ENCODE results near the gene MICAL2. TPM values are rescaled to one million over a fixed set of nuclear protein-coding genes. Genes with fewer than 3 reads are reported as not detected.

Gene MICAL2
- total and polyA plus RNA-seq, 10 of the 15 experiments (the other 5 are each of a cell fraction or from before 2014, with no cell fraction given), result 0.90 to 5.6 (median 2.4) TPM

GRCh38 chr11:12233602-12233925 lies 123.2 kb downstream of the MICAL2 start:
- RAD21 ChIA-PET (ENCODE audit: unreplicated experiment), result interaction anchor here (0.8 to 1.5 kb wide), 4 partner anchors 34 to 186 kb away, joined by 3 to 5 read pairs (median 4); no protein-coding TSS in a partner anchor
- intact Hi-C loops (cut with micrococcal nuclease; ENCODE audit: unreplicated experiment), result no loop called here

More at GRCh38 chr11:12233602-12233925, 123.2 kb downstream of the MICAL2 start:
- FAIRE-seq (no peak), DNase-seq (ENCODE audit: low read depth, low spot score) (no peak), ATAC-seq (no peak)
- Histone ChIP-seq H3K9me3 (replicated peaks; ENCODE audit: control insufficient read depth, insufficient read depth, low read length) (no peaks in the 10 kb centered on the region), H2AFZ (ENCODE audit: control insufficient read depth, low read depth, low read length) (no peak overlapping the region), H3K79me2 (ENCODE audit: control insufficient read depth, insufficient read depth, low read length) (no peaks in the 10 kb centered on the region), H3K27ac (ENCODE audit: control insufficient read depth, insufficient read depth) (no peak overlapping the region), H3K4me1 (ENCODE audit: control insufficient read depth, insufficient read depth, low read length) (peaks cover 7% of the 10 kb centered on the region), H4K20me1 (ENCODE audit: control insufficient read depth, insufficient read depth) (no peaks in the 10 kb centered on the region), H3K4me3 (no peak overlapping the region), H3K27me3 (replicated peaks in 1 of 2; ENCODE audit: control insufficient read depth in 2 of 2, insufficient read depth in 2 of 2, low read length in 1 of 2) (no peaks in the 10 kb centered on the region), H3K36me3 (ENCODE audit: control insufficient read depth in 2 of 2, insufficient read depth in 2 of 2, low read length in 1 of 2) (no peaks in the 10 kb centered on the region), H3K9ac (ENCODE audit: control insufficient read depth, insufficient read depth, low read length) (no peak overlapping the region), H3K4me2 (ENCODE audit: control insufficient read depth, insufficient read depth) (no peak overlapping the region)
- 54% methylated on average over 1 of the region's 1 CpG for WGBS (ENCODE audit: insufficient coverage, insufficient replicate concordance, low lambda C conversion rate, missing lambda C conversion rate)
- ChIA-PET POLR2A (no interaction called here), SMC1A (ENCODE audit: uncharacterized antibody, unreplicated experiment) (interaction anchor here (0.8 to 1.9 kb wide), 11 partner anchors 10 to 186 kb away, joined by 3 to 9 read pairs (median 3); no protein-coding TSS in a partner anchor), CTCF (interaction anchor here (0.8 to 8.3 kb wide), 11 partner anchors 9 to 187 kb away, joined by 3 to 104 read pairs (median 6); no protein-coding TSS in a partner anchor)
- in situ Hi-C loops (cut with MboI), result no loop called here
- TF ChIP-seq CREB1 (IDR thresholded peaks at IDR 0.05; ENCODE audit: low read depth), result no peak
- TF ChIP-seq NBN (IDR thresholded peaks at IDR 0.05), result no peak
- TF ChIP-seq, protein P1, sequence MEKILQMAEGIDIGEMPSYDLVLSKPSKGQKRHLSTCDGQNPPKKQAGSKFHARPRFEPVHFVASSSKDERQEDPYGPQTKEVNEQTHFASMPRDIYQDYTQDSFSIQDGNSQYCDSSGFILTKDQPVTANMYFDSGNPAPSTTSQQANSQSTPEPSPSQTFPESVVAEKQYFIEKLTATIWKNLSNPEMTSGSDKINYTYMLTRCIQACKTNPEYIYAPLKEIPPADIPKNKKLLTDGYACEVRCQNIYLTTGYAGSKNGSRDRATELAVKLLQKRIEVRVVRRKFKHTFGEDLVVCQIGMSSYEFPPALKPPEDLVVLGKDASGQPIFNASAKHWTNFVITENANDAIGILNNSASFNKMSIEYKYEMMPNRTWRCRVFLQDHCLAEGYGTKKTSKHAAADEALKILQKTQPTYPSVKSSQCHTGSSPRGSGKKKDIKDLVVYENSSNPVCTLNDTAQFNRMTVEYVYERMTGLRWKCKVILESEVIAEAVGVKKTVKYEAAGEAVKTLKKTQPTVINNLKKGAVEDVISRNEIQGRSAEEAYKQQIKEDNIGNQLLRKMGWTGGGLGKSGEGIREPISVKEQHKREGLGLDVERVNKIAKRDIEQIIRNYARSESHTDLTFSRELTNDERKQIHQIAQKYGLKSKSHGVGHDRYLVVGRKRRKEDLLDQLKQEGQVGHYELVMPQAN (conservative IDR thresholded peaks at IDR 0.05), result no peak
- no peak for TF ChIP-seq PML (IDR thresholded peaks at IDR 0.05; ENCODE audit: low read length)
- TF ChIP-seq, protein P2, sequence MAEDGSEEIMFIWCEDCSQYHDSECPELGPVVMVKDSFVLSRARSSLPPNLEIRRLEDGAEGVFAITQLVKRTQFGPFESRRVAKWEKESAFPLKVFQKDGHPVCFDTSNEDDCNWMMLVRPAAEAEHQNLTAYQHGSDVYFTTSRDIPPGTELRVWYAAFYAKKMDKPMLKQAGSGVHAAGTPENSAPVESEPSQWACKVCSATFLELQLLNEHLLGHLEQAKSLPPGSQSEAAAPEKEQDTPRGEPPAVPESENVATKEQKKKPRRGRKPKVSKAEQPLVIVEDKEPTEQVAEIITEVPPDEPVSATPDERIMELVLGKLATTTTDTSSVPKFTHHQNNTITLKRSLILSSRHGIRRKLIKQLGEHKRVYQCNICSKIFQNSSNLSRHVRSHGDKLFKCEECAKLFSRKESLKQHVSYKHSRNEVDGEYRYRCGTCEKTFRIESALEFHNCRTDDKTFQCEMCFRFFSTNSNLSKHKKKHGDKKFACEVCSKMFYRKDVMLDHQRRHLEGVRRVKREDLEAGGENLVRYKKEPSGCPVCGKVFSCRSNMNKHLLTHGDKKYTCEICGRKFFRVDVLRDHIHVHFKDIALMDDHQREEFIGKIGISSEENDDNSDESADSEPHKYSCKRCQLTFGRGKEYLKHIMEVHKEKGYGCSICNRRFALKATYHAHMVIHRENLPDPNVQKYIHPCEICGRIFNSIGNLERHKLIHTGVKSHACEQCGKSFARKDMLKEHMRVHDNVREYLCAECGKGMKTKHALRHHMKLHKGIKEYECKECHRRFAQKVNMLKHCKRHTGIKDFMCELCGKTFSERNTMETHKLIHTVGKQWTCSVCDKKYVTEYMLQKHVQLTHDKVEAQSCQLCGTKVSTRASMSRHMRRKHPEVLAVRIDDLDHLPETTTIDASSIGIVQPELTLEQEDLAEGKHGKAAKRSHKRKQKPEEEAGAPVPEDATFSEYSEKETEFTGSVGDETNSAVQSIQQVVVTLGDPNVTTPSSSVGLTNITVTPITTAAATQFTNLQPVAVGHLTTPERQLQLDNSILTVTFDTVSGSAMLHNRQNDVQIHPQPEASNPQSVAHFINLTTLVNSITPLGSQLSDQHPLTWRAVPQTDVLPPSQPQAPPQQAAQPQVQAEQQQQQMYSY (CRISPR knock-in tag; IDR thresholded peaks at IDR 0.05), result no peak
- TF ChIP-seq BCL3 (IDR thresholded peaks at IDR 0.05; ENCODE audit: borderline replicate concordance, insufficient read depth, low read depth, low read length, poor library complexity, severe bottlenecking), result no peak
- no peak for TF ChIP-seq EED (IDR thresholded peaks at IDR 0.05; ENCODE audit: low read depth)
- no peak for TF ChIP-seq ZBED1 (IDR thresholded peaks at IDR 0.05; ENCODE audit: borderline replicate concordance)
- no peak for TF ChIP-seq IKZF1 (conservative IDR thresholded peaks at IDR 0.05)
- TF ChIP-seq STAT3 (IDR thresholded peaks at IDR 0.05; ENCODE audit: low read depth, low read length), result no peak
- no peak for TF ChIP-seq SREBF2 (IDR thresholded peaks at IDR 0.05; ENCODE audit: low read length)
- no peak for TF ChIP-seq SMAD1 (IDR thresholded peaks at IDR 0.05; ENCODE audit: low read depth, partially characterized antibody)
- TF ChIP-seq FOXK2 (IDR thresholded peaks at IDR 0.05), result no peak
- TF ChIP-seq CBFB (IDR thresholded peaks at IDR 0.05; ENCODE audit: low read depth), result no peak
- BruUV-seq (replicated peaks), result no TSS peak
